RCC 7860 (cell line): ENCODE measurements around the gene DCLRE1C.
"Not testable (repeated sequence)": the region's sequence is repeated elsewhere in the genome, so short reads cannot be mapped to it uniquely, and the experiment has no call there.

Source experiments
- DNase-seq: peaks from one replicate; pipeline ENCODE4 v3.0.0-alpha.2; 2015; ENCODE audit warnings: low spot score
- FAIRE-seq: peaks from 2 replicates; lab custom pipeline; 2012; peaks lifted over from hg19 to GRCh38; lab: Jason Lieb, UNC

DCLRE1C gene

GRCh38 chr10:14891151-14891550, 62.7 kb downstream of the DCLRE1C start:
- FAIRE-seq, result no peak
- DNase-seq, result no peak

- FAIRE-seq, result no peak
- DNase-seq, result no peak
Measured at GRCh38 chr10:14889318-14889717, 64.6 kb downstream of the DCLRE1C start.

GRCh38 chr10:14884082-14884481, 69.8 kb downstream of the DCLRE1C start:
- no peak for FAIRE-seq

GRCh38 chr10:14880229-14880628, 73.7 kb downstream of the DCLRE1C start:
- DNase-seq (no peak), FAIRE-seq (no peak)

More at GRCh38 chr10:14884082-14884481, 69.8 kb downstream of the DCLRE1C start:
- no peak for DNase-seq

GRCh38 chr10:14879928-14880193, 74.0 kb downstream of the DCLRE1C start:
- DNase-seq (no peak), FAIRE-seq (no peak)

- FAIRE-seq, result no peak
Measured at GRCh38 chr10:14879124-14879927, 74.6 kb downstream of the DCLRE1C start.

GRCh38 chr10:14878266-14879123, 75.4 kb downstream of the DCLRE1C start, which contains the start of gene SUV39H2:
TSS of gene SUV39H2 (plus strand) at chr10:14878866. CDS start at chr10:14878889, 23 bp downstream.
- DNase-seq, result peak; percentile 85
- FAIRE-seq, result no peak

More at GRCh38 chr10:14879124-14879927, 74.6 kb downstream of the DCLRE1C start:
- peak; percentile 11 for DNase-seq

- DNase-seq, result no peak
- no peak for FAIRE-seq
Measured at GRCh38 chr10:14876764-14877163, 77.1 kb downstream of the DCLRE1C start.

GRCh38 chr10:14875941-14876340, 78.0 kb downstream of the DCLRE1C start:
- no peak for FAIRE-seq

GRCh38 chr10:14873090-14873760, 80.7 kb downstream of the DCLRE1C start:
- FAIRE-seq (peak; percentile 50), DNase-seq (peak; percentile 18)

More at GRCh38 chr10:14875941-14876340, 78.0 kb downstream of the DCLRE1C start:
- DNase-seq, result no peak

GRCh38 chr10:14864871-14865270, 89.0 kb downstream of the DCLRE1C start:
- FAIRE-seq, DNase-seq: not testable (repeated sequence)

GRCh38 chr10:14864466-14864865, 89.4 kb downstream of the DCLRE1C start:
- not testable (repeated sequence) for DNase-seq, FAIRE-seq

- DNase-seq (no peak), FAIRE-seq (no peak)
Measured at GRCh38 chr10:14860791-14861190, 93.1 kb downstream of the DCLRE1C start.

GRCh38 chr10:14859775-14860174, 94.1 kb downstream of the DCLRE1C start:
- DNase-seq, result no peak
- peak; percentile 10 for FAIRE-seq

- no peak for FAIRE-seq
Measured at GRCh38 chr10:14859043-14859442, 94.9 kb downstream of the DCLRE1C start.

GRCh38 chr10:14858338-14858960, 95.4 kb downstream of the DCLRE1C start:
- DNase-seq, result no peak
- no peak for FAIRE-seq

More at GRCh38 chr10:14859043-14859442, 94.9 kb downstream of the DCLRE1C start:
- no peak for DNase-seq

- FAIRE-seq, result no peak
- no peak for DNase-seq
Measured at GRCh38 chr10:14855453-14855852, 98.4 kb downstream of the DCLRE1C start.

GRCh38 chr10:14852236-14852635, 101.7 kb downstream of the DCLRE1C start:
- no peak for DNase-seq
- FAIRE-seq, result no peak
